Measurements from ENCODE around the gene CACNB1. TPM values are rescaled to one million over a fixed set of nuclear protein-coding genes. Genes with fewer than 3 reads are reported as not detected.

Gene CACNB1
- total and polyA plus RNA-seq, 9 donors, result 2.6 to 17.7 (median 9.2) TPM

DNA sequence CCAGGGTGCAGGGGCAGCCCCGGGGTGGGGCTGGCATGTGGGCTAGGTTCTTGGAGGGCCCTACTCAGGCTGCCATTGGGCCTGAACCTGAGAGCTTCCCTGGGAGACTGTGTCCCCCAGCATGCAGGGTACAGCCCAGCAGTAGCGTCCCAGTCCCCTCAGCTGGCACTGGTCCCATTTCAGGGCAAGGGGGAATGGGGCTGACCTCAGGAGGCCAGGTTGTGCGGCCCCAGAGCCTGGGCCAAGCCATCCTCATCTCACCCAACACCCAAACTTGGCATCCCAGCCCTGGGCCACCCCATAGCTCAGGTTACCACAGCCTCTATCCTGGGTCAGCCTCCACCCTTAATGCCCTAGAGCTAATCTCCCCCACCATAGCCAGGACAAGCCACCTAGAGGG, 52.3 kb downstream of the CACNB1 start:
- intact Hi-C loops (cut with DNase I), result no loop called here
- Histone ChIP-seq H3K4me3 (no peak overlapping the region), H3K4me1 (ENCODE audit: insufficient read depth) (no peaks in the 10 kb centered on the region), H3K9me3 (no peaks in the 10 kb centered on the region), H3K27ac (peak overlapping the region in 1 of 2 donors; percentile 13), H3K27me3 (no peaks in the 10 kb centered on the region), H3K36me3 (no peaks in the 10 kb centered on the region)
- TF ChIP-seq POLR2A (IDR thresholded peaks at IDR 0.05) (no peak), EP300 (IDR thresholded peaks at IDR 0.05) (no peak)
- TF ChIP-seq, protein P1, sequence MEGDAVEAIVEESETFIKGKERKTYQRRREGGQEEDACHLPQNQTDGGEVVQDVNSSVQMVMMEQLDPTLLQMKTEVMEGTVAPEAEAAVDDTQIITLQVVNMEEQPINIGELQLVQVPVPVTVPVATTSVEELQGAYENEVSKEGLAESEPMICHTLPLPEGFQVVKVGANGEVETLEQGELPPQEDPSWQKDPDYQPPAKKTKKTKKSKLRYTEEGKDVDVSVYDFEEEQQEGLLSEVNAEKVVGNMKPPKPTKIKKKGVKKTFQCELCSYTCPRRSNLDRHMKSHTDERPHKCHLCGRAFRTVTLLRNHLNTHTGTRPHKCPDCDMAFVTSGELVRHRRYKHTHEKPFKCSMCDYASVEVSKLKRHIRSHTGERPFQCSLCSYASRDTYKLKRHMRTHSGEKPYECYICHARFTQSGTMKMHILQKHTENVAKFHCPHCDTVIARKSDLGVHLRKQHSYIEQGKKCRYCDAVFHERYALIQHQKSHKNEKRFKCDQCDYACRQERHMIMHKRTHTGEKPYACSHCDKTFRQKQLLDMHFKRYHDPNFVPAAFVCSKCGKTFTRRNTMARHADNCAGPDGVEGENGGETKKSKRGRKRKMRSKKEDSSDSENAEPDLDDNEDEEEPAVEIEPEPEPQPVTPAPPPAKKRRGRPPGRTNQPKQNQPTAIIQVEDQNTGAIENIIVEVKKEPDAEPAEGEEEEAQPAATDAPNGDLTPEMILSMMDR (IDR thresholded peaks at IDR 0.05), result no peak
- 66 to 93% (median 87%) methylated on average over 3 of the region's 3 CpGs for WGBS, 3 donors
- DNase-seq, result no peak

DNA sequence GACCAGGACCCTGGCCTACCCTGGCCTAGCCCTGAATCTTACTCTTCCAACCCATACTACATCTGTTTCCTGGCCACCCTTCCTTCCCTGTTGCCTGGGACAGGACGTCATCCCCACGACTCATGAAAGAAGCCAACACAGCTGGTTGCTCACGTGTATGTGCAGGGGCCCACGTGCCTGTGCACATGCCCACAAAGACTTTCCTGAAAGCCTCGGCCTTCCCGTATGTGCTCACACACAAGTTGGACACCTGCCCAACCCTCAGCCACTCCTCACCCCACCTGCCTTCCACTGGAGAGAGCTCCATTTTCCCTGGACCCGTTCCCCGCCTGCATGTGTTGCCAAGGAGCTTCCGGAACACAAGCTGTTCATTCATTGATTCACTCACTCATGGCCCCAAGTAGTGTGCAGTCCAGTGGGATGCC, 53.0 kb downstream of the CACNB1 start:
- no peak for TF ChIP-seq POLR2A (IDR thresholded peaks at IDR 0.05)
- TF ChIP-seq, protein P1 (IDR thresholded peaks at IDR 0.05), result no peak
- peak; percentile 7 for TF ChIP-seq EP300 (IDR thresholded peaks at IDR 0.05)
- H3K36me3 ChIP-seq, result no peaks in the 10 kb centered on the region
- peak; percentile 80 to 94 (median 82) for DNase-seq
- intact Hi-C loops (cut with DNase I), result no loop called here
- 36 to 46% (median 44%) methylated on average over 9 of the region's 9 CpGs for WGBS, 3 donors
- H3K9me3 ChIP-seq, result no peaks in the 10 kb centered on the region
- H3K4me3 ChIP-seq, result no peak overlapping the region
- H3K27me3 ChIP-seq, result no peaks in the 10 kb centered on the region
- peak overlapping the region in 1 of 2 donors; percentile 41 for H3K27ac ChIP-seq
- no peaks in the 10 kb centered on the region for H3K4me1 ChIP-seq (ENCODE audit: insufficient read depth)

DNA sequence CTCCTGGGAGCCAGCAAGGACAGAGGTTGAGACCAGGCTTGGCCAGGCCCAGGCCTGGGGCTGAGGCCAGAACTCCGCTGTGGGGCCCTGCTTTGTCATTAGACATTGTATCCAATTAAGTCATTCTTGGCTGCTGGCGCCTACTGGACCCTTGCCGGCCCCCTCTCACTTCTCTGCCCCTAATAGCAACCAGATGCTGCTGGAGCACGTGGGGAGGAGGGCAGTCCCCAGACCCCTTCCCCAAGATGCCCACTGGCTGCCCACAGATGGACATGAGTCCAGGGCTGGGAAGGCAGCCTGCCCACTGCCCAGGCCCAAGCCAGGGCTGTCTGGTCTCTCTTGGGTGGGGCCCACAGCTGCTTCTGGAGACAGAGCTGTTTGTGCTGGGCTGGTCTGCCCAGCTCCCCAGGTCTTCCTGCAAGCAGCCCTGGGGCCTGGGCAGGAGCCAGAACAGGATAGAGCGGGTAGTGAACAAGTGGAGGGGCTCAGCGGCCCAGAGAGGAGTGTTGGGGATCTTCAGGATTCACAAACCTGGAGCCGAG, 53.8 kb downstream of the CACNB1 start:
- Histone ChIP-seq H3K27ac (no peak overlapping the region), H3K4me1 (ENCODE audit: insufficient read depth) (no peaks in the 10 kb centered on the region), H3K36me3 (no peaks in the 10 kb centered on the region), H3K9me3 (no peaks in the 10 kb centered on the region), H3K27me3 (no peaks in the 10 kb centered on the region), H3K4me3 (no peak overlapping the region)
- 74 to 90% (median 84%) methylated on average over 7 of the region's 7 CpGs for WGBS, 3 donors
- DNase-seq, result peak in 2 of 5 donors; percentile 44 to 48
- intact Hi-C loops (cut with DNase I), result no loop called here
- no peak for TF ChIP-seq POLR2A (IDR thresholded peaks at IDR 0.05)
- TF ChIP-seq EP300 (IDR thresholded peaks at IDR 0.05), result no peak
- TF ChIP-seq, protein P1 (IDR thresholded peaks at IDR 0.05), result no peak

DNA sequence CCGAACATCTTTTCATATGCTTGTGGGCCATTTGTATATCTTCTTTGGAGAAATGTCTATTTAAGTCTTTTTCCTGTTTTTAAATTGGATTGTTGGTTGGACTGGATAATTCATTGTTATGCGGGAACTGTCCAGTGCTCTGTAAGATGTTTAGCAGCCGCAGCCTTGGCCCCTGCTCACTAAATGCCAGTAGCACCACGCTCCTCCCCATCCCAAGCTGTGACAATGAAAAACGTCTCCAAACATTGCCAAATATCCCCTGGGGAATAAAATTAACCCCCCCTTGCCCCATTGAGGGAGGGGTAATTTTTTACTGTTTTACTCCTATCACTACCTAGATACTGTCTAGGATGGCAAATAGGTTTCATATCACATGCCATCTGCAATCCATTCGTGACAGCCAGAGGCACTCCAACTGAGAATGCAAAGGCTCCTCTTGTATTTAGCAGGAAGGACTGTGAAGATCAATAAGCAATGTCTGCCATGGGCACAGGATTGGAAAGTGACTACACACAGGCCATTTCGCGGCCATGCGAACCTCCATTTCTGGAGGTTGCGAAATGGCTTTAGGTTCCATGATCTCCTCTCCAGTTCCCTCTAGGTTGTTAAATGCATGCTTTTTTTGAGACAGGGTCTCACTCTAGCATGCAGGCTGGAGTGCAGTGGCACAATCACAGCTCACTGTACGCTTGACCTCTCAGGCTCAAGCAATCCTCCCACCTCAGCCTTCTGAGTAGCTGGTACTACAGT, 55.4 kb downstream of the CACNB1 start:
- Histone ChIP-seq H3K27me3 (no peaks in the 10 kb centered on the region), H3K27ac (no peak overlapping the region), H3K4me3 (no peak overlapping the region), H3K4me1 (ENCODE audit: insufficient read depth) (no peaks in the 10 kb centered on the region), H3K9me3 (no peaks in the 10 kb centered on the region), H3K36me3 (no peaks in the 10 kb centered on the region)
- peak in 1 of 5 donors; percentile 51 for DNase-seq
- TF ChIP-seq POLR2A (IDR thresholded peaks at IDR 0.05) (no peak), EP300 (IDR thresholded peaks at IDR 0.05) (no peak)
- TF ChIP-seq, protein P1 (IDR thresholded peaks at IDR 0.05), result no peak
- 56 to 66% (median 59%) methylated on average over 11 of the region's 11 CpGs for WGBS, 3 donors
- intact Hi-C loops (cut with DNase I), result no loop called here

Data from ovary (tissue), 9 donors.